Measurements from ENCODE around the gene LAP3.

- TF ChIP-seq GATA1 (IDR thresholded peaks at IDR 0.05; ENCODE audit: low read depth, low read length): no peak
- TF ChIP-seq POLR2A (IDR thresholded peaks at IDR 0.05; ENCODE audit: low read length): no peak
These were observed 32.8 kb upstream of the LAP3 start for GRCh38 chr4:17544205-17544604.

All from erythroblast (primary cell).